ENCODE results near the gene ARHGAP6.

Gene ARHGAP6

GRCh38 chrX:11331788-11332187 is 333.9 kb downstream of the ARHGAP6 start:
- H3K4me3 ChIP-seq (ENCODE audit: low read depth, low read length), result no peak overlapping the region
- DNase-seq (ENCODE audit: low read depth), result no peak
- TF ChIP-seq CTCF (conservative IDR thresholded peaks at IDR 0.05; ENCODE audit: low read depth, low read length), result no peak

- no peak overlapping the region for H3K4me3 ChIP-seq (ENCODE audit: low read depth, low read length)
- TF ChIP-seq CTCF (conservative IDR thresholded peaks at IDR 0.05; ENCODE audit: low read depth, low read length), result no peak
- DNase-seq (ENCODE audit: low read depth), result peak; percentile 11
Observed at GRCh38 chrX:11329021-11329420, 336.7 kb downstream of the ARHGAP6 start.

GRCh38 chrX:11328134-11328533 is 337.6 kb downstream of the ARHGAP6 start:
- TF ChIP-seq CTCF (conservative IDR thresholded peaks at IDR 0.05; ENCODE audit: low read depth, low read length), result no peak
- H3K4me3 ChIP-seq (ENCODE audit: low read depth, low read length), result no peak overlapping the region
- no peak for DNase-seq (ENCODE audit: low read depth)

- TF ChIP-seq CTCF (conservative IDR thresholded peaks at IDR 0.05; ENCODE audit: low read depth, low read length), result no peak
- no peak overlapping the region for H3K4me3 ChIP-seq (ENCODE audit: low read depth, low read length)
- DNase-seq (ENCODE audit: low read depth), result no peak
Observed at GRCh38 chrX:11321986-11322385, 343.7 kb downstream of the ARHGAP6 start.

GRCh38 chrX:11319806-11320520 is 345.8 kb downstream of the ARHGAP6 start:
- no peak overlapping the region for H3K4me3 ChIP-seq (ENCODE audit: low read depth, low read length)
- DNase-seq (ENCODE audit: low read depth), result no peak
- TF ChIP-seq CTCF (conservative IDR thresholded peaks at IDR 0.05; ENCODE audit: low read depth, low read length), result no peak

GRCh38 chrX:11311706-11312105 is 354.0 kb downstream of the ARHGAP6 start:
- DNase-seq (ENCODE audit: low read depth), result peak; percentile 6
- H3K4me3 ChIP-seq (ENCODE audit: low read depth, low read length), result no peak overlapping the region
- no peak for TF ChIP-seq CTCF (conservative IDR thresholded peaks at IDR 0.05; ENCODE audit: low read depth, low read length)

- TF ChIP-seq CTCF (conservative IDR thresholded peaks at IDR 0.05; ENCODE audit: low read depth, low read length), result no peak
- DNase-seq (ENCODE audit: low read depth), result peak; percentile 55
- H3K4me3 ChIP-seq (ENCODE audit: low read depth, low read length), result no peak overlapping the region
Observed at GRCh38 chrX:11309220-11309619, 356.5 kb downstream of the ARHGAP6 start.

Measured in choroid plexus epithelial cell (primary cell).